PC-9 (cell line): ENCODE results near the gene MROH9.

Source experiments
- EZH2 ChIP-seq: fragments of 200-600 bp; sonication (generic); IDR thresholded peaks from 2 replicates; pipeline ENCODE4 v1.8.0; 2017; ENCODE audit warnings: antibody characterized with exemption, low read depth
- TF ChIP-seq, protein P1 (sequence below): fragments of 200-600 bp; sonication (generic); conservative IDR thresholded peaks from 2 replicates; pipeline ENCODE4 v1.6.1; 2017; ENCODE audit warnings: mixed run types, antibody characterized with exemption, mild to moderate bottlenecking, moderate library complexity

GRCh38 chr1:170886460-170886859 lies 48.9 kb upstream of the MROH9 start:
- TF ChIP-seq, protein P1, sequence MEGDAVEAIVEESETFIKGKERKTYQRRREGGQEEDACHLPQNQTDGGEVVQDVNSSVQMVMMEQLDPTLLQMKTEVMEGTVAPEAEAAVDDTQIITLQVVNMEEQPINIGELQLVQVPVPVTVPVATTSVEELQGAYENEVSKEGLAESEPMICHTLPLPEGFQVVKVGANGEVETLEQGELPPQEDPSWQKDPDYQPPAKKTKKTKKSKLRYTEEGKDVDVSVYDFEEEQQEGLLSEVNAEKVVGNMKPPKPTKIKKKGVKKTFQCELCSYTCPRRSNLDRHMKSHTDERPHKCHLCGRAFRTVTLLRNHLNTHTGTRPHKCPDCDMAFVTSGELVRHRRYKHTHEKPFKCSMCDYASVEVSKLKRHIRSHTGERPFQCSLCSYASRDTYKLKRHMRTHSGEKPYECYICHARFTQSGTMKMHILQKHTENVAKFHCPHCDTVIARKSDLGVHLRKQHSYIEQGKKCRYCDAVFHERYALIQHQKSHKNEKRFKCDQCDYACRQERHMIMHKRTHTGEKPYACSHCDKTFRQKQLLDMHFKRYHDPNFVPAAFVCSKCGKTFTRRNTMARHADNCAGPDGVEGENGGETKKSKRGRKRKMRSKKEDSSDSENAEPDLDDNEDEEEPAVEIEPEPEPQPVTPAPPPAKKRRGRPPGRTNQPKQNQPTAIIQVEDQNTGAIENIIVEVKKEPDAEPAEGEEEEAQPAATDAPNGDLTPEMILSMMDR, result no peak
- no peak for TF ChIP-seq EZH2
